Fibroblast of the aortic adventitia (primary cell): ENCODE data around the gene SELE. TPM values are rescaled to one million over a fixed set of nuclear protein-coding genes. Genes with fewer than 3 reads are reported as not detected.
"Not testable (repeated sequence)": the region's sequence is repeated elsewhere in the genome, so short reads cannot be mapped to it uniquely, and the experiment has no call there.

ENCODE experiments used
- DNase-seq: peaks from one replicate; pipeline ENCODE4 v3.0.0-alpha.2; 2010; ENCODE audit warnings: low read depth
- H3K4me3 ChIP-seq: 2 replicates; pipeline ENCODE4 v1.5.1; 2011; ENCODE audit warnings: low read depth, mild to moderate bottlenecking, control low read depth, low read length, moderate library complexity
- CTCF ChIP-seq: IDR thresholded peaks from 2 replicates; pipeline ENCODE4 v1.5.1; 2011; ENCODE audit warnings: mild to moderate bottlenecking, low read length, control low read depth, inconsistent platforms; ENCODE audit not compliant: insufficient read depth
- total RNA-seq: library from RNA; depleted of rRNA; stranded (reverse); fragments of >200 nt; gene quantifications from 2 replicates; pipeline ENCODE4 v1.2.3, GENCODE V29; 2012; ENCODE audit warnings: low replicate concordance

Gene SELE
- total RNA-seq, 1 donor: not detected

- no peak for TF ChIP-seq CTCF
- no peak overlapping the region for H3K4me3 ChIP-seq
- DNase-seq: no peak
Measured at GRCh38 chr1:169689395-169689794, 44.5 kb downstream of the SELE start.

GRCh38 chr1:169688377-169688776 is 45.5 kb downstream of the SELE start:
- H3K4me3 ChIP-seq, DNase-seq: not testable (repeated sequence)

GRCh38 chr1:169683661-169684060 is 50.2 kb downstream of the SELE start:
- no peak overlapping the region for H3K4me3 ChIP-seq
- DNase-seq: no peak
- TF ChIP-seq CTCF: no peak

DNA sequence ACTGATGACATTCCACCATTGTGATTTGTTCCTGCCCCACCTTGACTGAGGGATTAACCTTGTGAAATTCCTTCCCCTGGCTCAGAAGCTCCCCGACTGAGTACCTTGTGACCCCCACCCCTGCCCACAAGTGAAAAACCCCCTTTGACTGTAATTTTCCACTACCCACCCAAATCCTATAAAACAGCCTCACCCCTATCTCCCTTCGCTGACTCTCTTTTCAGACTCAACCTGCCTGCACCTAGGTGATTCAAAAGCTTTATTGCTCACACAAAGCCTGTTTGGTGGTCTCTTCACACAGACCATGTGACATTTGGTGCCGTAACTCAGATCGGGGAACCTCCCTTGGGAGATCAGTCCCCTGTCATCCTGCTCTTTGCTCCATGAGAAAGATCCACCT is 50.7 kb downstream of the SELE start:
- not testable (repeated sequence) for DNase-seq

GRCh38 chr1:169682071-169682470 is 51.8 kb downstream of the SELE start:
- no peak for DNase-seq
- no peak overlapping the region for H3K4me3 ChIP-seq
- TF ChIP-seq CTCF: no peak

More for the DNA sequence above, 50.7 kb downstream of the SELE start:
- not testable (repeated sequence) for H3K4me3 ChIP-seq

GRCh38 chr1:169681140-169681539 is 52.7 kb downstream of the SELE start:
- no peak overlapping the region for H3K4me3 ChIP-seq
- no peak for TF ChIP-seq CTCF
- no peak for DNase-seq

DNA sequence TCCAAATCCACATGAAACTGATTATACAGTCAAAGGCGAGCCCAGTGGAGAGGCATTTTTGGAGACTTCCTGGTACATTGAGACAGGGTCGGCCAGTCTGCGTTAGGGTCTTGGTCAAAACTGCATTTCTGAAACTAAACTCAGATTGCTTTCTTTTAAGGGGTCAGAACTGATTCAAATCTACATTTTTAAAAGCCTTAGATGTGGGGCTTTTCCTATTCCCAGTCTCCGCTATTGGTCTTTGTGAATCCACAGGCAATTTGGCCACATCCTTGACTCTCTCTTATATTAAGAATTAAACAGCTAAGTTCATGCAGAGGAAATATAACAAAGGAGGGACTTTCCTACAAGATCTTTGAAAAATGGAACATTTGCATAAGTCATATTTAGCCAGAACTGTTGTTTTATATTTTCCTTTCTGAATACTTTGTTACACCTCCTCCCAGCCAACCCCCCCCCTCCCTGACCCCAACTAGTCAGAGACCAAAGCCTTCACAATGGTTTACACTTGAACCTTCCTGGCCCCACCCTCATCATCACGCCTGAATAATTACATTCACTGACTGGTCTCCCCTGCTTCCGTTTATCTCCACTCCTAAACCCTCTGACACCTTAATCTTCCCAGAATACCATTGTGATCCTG is 53.4 kb downstream of the SELE start:
- no peak for DNase-seq
- no peak overlapping the region for H3K4me3 ChIP-seq
- TF ChIP-seq CTCF: no peak

DNA sequence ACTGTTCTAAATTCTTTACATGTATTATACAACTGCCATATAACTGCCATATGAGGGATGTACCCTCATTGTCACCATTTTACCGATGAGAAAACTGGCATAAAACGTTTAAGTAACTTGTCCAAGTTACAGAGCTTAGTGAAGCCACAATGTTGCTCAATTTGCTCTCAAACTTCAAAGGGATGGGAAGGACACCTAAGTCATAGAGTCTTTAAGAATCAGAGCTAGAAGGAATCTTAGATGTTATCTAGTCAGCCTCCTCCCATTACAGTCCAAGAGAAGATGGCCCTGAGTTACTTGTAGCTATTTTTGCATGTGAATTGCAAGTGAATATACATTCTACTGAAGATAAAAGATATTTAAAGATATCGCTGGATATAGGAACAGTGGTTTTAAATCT is 54.2 kb downstream of the SELE start:
- no peak for DNase-seq
- TF ChIP-seq CTCF: no peak
- H3K4me3 ChIP-seq: no peak overlapping the region
